K562 (cell line): ENCODE data around the gene PTH2. TPM values are rescaled to one million over a fixed set of nuclear protein-coding genes. Genes with fewer than 3 reads are reported as not detected.
A peak's percentile ranks its signal among the peaks of the same experiment; 100 is the strongest.

Experiments
- CHD1 ChIP-seq: fragments of 200-600 bp; sonication (generic); IDR thresholded peaks from one replicate; pipeline ENCODE4 v1.6.1; 2012; ENCODE audit warnings: mild to moderate bottlenecking, moderate library complexity, low read length, inconsistent platforms
- CLOCK ChIP-seq: fragments of 250-450 bp; sonication (Bioruptor Pico); IDR thresholded peaks from 2 replicates; pipeline ENCODE4 v1.4.0; 2020; ENCODE audit warnings: mild to moderate bottlenecking, moderate library complexity, borderline replicate concordance
- DDX20 ChIP-seq: fragments of 450-650 bp; IDR thresholded peaks from 2 replicates; pipeline ENCODE4 v1.6.1; 2016; ENCODE audit warnings: missing genetic modification characterization, low read depth, mild to moderate bottlenecking, missing compliant biosample characterization, moderate library complexity
- FOXA3 ChIP-seq, 2 experiments: fragments of 450-650 bp in 1 of 2; sonication (generic) in 1 of 2; formaldehyde crosslinking; IDR thresholded peaks in 1 of 2; conservative IDR thresholded peaks in 1 of 2; 2 replicates each; pipeline versions ENCODE4 v1.4.0 to v1.8.0; 2020 to 2022; ENCODE audit warnings: mild to moderate bottlenecking in 2 of 2, missing genetic modification reagents in 1 of 2
- GABPB2 ChIP-seq: fragments of 250-450 bp; sonication (Bioruptor Pico); conservative IDR thresholded peaks from 2 replicates; pipeline ENCODE4 v1.5.1; 2021; ENCODE audit warnings: mild to moderate bottlenecking
- LEF1 ChIP-seq: fragments of 450-650 bp; IDR thresholded peaks from 2 replicates; pipeline ENCODE4 v1.6.1; 2016; ENCODE audit warnings: mild to moderate bottlenecking
- NCOA2 ChIP-seq, 2 experiments: fragments of 450-650 bp; IDR thresholded peaks; 2 replicates each; pipeline ENCODE4 v1.6.1; 2018; ENCODE audit warnings: mild to moderate bottlenecking in 2 of 2, moderate library complexity in 1 of 2; ENCODE audit not compliant: partially characterized antibody in 2 of 2
- NR4A1 ChIP-seq, 2 experiments: fragments of 250-450 bp in 1 of 2; fragments of 450-650 bp in 1 of 2; sonication (Bioruptor Pico) in 1 of 2; IDR thresholded peaks; 2 replicates each; pipeline versions ENCODE4 v1.4.0 to v1.6.1; 2016 to 2020; ENCODE audit warnings: mild to moderate bottlenecking in 2 of 2, missing compliant biosample characterization in 1 of 2, missing genetic modification characterization in 1 of 2, moderate library complexity in 1 of 2
- UBTF ChIP-seq, 2 experiments: IDR thresholded peaks; 2 replicates each; pipeline ENCODE4 v1.6.1; 2012; ENCODE audit warnings: improper control_type of control experiment in 2 of 2, low read depth in 2 of 2, low read length in 2 of 2, borderline replicate concordance in 1 of 2
- ZBED1 ChIP-seq: IDR thresholded peaks from 2 replicates; pipeline ENCODE4 v1.6.1; 2014
- ZNF512 ChIP-seq: IDR thresholded peaks from 2 replicates; pipeline ENCODE4 v1.6.1; 2016; ENCODE audit warnings: missing genetic modification characterization, missing compliant biosample characterization
- ZNF518B ChIP-seq: fragments of 250-450 bp; sonication (Bioruptor Pico); IDR thresholded peaks from 2 replicates; pipeline ENCODE4 v1.5.0; 2021; ENCODE audit warnings: mild to moderate bottlenecking, moderate library complexity
- polyA plus RNA-seq, 8 experiments: library from polyadenylated mRNA; depleted of rRNA in 4 of 8; stranded (reverse) in 5 of 8; unstranded in 3 of 8; fragments of >200 nt; fragmentation: Nextera tagmentation in 2 of 8; fragmentation: Illumina TruSeq in 1 of 8; extraction: Ambion mirVana in 2 of 8; extraction: Trizol in 1 of 8; gene quantifications; 2 replicates each; pipeline versions ENCODE4 v1.2.1 to v1.2.3, GENCODE V29; 2011 to 2014; ENCODE audit warnings: inconsistent platforms in 1 of 8, missing spikeins in 1 of 8
- total RNA-seq, 7 experiments: library from RNA; depleted of rRNA in 6 of 7; stranded (reverse); fragments of >200 nt in 6 of 7; fragmentation: Illumina TruSeq in 2 of 7; extraction: Trizol in 2 of 7; gene quantifications; 2 replicates each; pipeline versions ENCODE4 v1.2.1 to v1.2.3, GENCODE V29; 2011 to 2021; ENCODE audit warnings: low replicate concordance in 1 of 7

The PTH2 gene
- total and polyA plus RNA-seq, 9 of the 15 experiments (the other 6 are each of a cell fraction or from before 2014, with no cell fraction given): 1.3 TPM; not detected in 8

GRCh38 chr19:49453013-49453756, 29.9 kb upstream of the PTH2 start, which contains the start of gene ALDH16A1 (continued):
- no peak for TF ChIP-seq CLOCK (CRISPR knock-in tag)
- TF ChIP-seq NCOA2 (IDR thresholded peaks at IDR 0.05; ENCODE audit: partially characterized antibody in 2 of 2): no peak
- TF ChIP-seq CHD1: no peak
- 0 out of 2 replicates have a peak, but pooled peaks have one; percentile 49 for TF ChIP-seq ZBED1
- TF ChIP-seq FOXA3 (CRISPR knock-in tag; conservative IDR thresholded peaks at IDR 0.05 in 1 of 2, IDR thresholded peaks at IDR 0.05 in 1 of 2): no peak
- no peak for TF ChIP-seq LEF1
- no peak for TF ChIP-seq NR4A1 (CRISPR knock-in tag; IDR thresholded peaks at IDR 0.05)
- TF ChIP-seq NR4A1 (tag; IDR thresholded peaks at IDR 0.05): no peak
- TF ChIP-seq DDX20 (tag): no peak
- TF ChIP-seq GABPB2: no peak
- TF ChIP-seq UBTF (IDR thresholded peaks at IDR 0.05; ENCODE audit: borderline replicate concordance in 1 of 2, low read depth in 2 of 2, low read length in 2 of 2): peak in 1 of 2 experiments; percentile 66; a peak in 1 of 4 replicates
- no peak for TF ChIP-seq ZNF518B
- TF ChIP-seq ZNF512: no peak
